HG03175 (cell line): ENCODE data around the gene PLXNA4.

Experiments used
- ATAC-seq: cut with Tn5 transposase; IDR thresholded peaks from one replicate; pipeline ENCODE4 v1.9.1; 2021; ENCODE audit warnings: mild to moderate bottlenecking, moderate library complexity; ENCODE audit not compliant: unreplicated experiment

PLXNA4 gene

DNA sequence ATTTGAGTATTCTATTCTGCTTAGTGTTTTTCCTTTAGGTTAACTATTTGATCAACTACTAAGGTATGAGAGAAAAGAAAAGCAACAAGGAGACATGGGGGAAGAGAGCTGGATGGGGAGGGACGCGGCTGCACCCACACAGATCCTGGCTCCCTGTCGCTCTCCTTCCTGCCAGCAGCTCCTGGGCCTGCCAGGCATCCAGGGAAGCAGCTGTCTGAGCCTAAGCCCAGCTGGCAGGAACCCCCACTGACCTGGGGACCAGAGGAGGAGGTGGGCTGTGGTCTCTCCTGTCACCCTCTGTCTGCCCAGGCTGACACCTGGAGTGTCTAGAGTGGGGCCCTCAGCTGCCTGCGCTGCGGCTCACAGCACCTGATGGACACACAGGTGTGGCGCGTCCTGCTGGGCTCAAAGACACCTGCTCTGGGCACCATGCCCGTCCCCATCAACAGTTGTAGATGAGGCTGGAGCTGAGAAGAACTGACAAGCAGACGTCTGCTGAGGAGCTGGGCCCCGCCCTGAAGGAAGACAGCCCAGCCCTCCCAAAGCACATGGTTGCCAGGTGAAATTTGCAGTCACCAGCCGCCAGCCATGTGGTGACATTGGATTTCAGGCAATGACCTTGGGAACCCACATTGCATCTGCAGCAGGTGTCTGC, 207.9 kb downstream of the PLXNA4 start:
- ATAC-seq: no peak

DNA sequence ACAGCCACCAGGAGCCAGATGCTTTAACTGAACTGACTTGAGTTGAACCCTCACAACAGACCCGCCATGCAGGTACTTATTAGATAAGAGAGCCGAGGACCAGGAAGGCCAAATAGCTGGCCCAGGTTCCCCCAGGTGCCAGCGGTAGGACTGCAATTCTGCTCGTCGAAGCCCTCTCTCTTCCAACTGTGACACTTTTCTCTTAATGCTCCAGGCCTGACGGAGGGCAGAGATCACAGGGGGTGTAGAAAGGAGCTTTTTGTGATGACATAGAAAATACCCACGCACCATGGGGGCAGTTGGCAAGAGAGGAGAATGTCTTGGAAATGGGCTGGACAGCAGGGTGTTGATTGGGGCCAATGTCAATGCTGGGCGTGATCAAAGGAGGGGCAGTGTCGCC, 208.5 kb downstream of the PLXNA4 start:
- ATAC-seq: no peak

DNA sequence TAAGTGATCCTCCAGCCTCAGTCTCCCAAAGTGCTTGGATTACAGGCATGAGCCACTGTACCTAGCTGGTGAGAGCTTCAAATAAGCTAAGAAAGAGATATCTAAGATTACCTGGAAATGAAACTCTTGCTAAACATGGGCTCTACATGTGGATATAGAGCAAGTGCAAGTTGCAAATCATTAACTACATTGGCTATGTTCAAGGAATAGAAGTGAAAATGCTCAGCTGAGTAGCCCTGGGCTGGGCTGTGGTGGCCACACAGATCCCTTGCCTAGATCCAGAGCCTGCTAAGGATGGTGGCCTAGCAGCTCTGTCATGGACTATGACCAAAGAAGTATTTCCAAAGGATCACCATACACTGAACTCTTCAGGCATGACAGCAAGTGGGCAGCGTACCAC, 209.3 kb downstream of the PLXNA4 start:
- ATAC-seq: no peak

DNA sequence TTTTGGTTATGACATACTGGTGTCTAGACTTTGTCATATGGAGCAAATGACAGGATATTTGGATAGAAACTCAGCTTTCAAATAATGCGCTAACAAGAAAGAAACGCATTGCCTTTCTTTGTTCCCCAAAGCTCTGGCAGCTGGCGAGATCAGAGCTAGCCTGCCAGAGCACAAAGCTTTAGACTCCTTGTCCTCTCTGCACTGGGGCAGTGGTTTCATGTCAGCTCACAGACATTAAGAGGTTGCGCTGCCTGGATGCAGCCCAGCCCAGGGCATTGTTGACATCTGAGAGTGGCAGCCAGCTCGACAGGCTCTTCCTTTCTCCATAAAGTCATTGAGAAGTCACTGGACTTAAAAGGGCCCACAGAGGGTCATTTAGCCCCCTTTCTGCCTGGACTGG, 212.0 kb downstream of the PLXNA4 start:
- no peak for ATAC-seq

DNA sequence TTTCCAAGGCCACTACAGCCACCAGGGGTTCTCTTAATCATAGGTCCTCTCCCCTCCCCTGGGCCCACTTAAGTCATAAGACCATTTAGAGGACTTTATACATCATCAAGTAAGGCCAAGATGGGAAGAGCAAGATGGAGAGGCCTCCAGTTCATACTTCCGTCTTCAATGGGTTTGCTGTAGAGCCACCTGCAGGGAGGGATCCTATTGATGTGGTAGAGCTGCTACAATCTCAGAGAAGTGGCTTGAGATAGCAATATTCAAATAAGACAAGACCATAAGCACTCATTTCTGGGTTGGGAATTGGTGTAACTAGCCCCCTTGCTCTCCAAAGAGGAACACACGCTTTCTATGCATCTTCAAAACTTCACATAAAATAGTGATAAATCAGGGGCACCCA, 214.2 kb downstream of the PLXNA4 start:
- no peak for ATAC-seq

DNA sequence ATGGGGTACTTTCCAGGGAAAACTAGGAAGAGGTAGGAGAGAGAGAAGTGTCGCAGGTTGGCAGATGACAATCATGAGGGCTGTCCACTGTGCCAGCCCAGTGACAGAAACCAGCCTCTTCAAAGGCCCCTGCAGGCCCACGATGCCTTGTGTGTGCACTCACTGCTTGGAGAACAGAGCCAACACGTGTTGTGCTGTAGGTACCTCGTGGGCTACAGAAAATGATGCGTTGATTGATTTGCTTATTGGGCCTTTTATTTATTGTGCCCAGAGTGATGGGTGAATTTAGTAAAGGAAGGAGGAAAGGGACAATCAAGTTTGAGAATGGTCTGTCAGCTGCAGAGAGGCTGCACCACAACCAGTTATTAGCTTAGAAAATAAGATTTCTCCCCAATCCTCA, 215.1 kb downstream of the PLXNA4 start:
- ATAC-seq: no peak

DNA sequence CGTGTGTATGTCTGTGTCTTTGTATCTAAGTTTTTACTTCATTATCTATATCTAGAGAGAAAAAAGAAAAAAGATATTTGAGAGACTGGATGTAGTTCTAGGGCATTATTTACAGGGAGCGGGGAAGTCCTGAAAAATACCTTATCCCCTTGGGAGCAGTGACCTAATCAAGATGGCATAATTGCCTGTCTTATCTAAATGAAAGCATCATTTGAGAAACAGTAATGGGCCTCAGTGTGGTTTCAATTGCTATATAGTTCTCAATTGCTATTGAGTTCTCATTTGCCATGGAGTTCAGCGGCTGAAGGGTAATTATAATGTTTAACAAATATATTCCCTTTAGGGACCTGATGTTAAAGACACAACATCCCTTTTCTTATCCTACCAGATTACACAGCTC, 216.5 kb downstream of the PLXNA4 start:
- no peak for ATAC-seq

DNA sequence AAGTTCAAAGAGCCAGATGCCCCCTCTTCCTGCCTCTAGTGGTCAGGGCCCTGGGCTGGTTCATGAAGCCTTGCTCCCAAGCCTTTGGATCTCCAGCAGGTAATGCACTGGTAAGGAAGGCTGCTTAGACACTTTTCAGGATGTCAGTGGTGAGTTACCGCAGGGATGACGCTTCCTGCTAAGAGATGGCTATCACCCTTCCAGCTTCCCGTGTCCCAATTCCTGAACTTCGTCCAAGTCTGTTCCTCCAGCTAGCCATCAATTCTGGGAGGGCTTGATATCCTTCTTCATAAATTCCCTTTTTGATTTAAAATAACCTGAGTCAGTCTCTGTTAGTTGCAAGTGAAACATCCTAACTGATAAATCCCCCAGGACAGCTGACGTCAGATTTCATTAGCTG, 221.2 kb downstream of the PLXNA4 start:
- no peak for ATAC-seq

DNA sequence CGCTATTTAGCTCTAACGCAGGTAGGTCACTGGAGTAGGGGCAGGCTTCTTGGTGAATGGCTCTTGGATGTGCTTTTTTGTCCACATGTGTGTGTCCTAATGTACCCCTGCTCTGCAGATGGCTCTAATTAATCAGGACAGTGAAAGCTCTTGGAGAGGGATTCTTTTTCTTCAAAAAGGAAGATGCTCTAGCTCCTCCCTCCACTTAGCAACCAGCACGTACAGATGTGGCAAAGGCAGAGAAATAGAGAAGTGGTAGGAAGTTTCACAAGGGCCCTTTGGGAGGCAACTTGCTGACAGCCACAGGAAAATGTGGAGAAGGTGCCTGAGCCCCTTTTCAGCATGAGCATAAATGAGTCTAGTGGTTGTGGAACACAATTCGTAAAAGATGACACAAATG, 221.7 kb downstream of the PLXNA4 start:
- no peak for ATAC-seq

DNA sequence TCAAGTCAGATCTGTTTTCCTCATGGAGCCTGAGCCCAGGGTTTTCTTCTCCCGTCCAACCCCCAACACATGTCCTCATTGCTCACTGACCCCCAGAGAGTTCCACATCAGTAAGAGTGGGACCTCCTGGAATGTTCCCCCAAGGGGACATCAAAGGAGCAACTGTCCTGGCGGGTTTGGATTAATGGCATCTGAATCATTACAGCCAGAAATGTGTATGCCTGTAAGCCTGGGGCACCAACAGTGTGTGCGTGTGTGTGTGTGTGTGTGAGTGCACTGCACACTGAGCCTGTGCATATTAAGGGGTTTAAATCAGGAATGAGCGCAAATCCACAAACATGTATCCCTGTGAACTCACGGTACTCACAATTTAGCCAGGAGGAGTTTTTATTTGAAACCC, 222.3 kb downstream of the PLXNA4 start:
- no peak for ATAC-seq

DNA sequence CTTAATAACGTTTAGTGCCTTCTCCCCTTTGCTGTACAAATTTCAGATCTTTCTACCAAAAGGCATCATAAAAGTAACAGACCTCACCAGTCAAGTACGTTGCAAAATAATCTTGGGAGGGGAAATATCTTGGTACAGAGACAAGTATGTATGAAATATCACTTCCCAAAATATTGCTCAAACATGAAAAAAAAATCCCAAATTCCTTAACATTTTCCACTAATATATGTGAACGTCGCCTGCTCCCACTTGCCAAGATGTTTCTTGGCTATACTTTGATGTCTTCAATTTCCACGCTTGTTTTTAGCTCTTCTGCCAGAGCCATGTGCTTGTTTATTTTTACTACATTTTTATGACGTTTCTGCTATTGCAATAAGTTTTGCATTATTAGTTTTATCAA, 223.5 kb downstream of the PLXNA4 start:
- ATAC-seq: no peak

DNA sequence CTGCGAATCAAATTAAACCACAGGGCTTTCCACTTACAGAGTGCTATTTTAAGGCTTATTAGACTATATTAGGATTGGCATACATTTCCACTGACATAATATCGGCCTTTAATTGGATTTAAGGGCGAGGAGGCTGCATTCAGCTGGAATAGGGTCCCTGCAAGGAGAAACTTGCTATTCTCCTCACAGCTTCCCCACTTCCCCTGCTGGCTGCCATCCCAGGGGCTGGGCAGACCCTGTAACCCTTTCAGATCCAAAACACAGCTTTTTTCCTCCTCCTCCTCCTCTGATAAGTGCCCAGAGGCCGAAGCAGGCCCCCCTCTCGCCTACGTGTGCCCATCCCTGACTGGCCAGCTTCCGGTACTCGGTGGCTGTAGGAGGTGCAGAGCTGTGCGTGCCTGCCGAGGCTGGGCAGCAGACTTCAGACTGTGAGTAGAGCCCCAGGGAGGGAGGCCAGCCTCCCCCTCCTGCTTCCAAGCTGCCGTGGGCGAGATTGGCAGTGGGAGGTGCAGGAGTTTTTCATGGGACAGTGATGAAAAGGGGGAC, 224.2 kb downstream of the PLXNA4 start:
- ATAC-seq: no peak

DNA sequence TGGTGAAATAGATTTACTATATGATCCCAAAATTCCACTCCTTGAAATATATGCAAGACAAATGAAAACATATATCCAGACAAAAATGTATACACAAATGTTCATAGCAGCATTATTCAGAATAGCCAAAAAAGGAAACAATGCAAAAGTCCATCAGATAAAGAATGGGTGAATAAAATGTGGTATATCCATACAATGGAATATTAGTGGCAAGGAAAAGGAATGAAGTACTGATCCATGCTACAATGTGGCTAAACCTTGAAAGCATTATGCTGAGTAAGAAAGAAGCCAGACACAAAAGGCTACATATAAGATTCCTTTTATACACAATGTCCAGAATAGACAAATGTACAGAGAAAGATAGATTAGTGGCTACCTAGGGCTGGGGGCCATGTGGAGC, 225.5 kb downstream of the PLXNA4 start:
- no peak for ATAC-seq

DNA sequence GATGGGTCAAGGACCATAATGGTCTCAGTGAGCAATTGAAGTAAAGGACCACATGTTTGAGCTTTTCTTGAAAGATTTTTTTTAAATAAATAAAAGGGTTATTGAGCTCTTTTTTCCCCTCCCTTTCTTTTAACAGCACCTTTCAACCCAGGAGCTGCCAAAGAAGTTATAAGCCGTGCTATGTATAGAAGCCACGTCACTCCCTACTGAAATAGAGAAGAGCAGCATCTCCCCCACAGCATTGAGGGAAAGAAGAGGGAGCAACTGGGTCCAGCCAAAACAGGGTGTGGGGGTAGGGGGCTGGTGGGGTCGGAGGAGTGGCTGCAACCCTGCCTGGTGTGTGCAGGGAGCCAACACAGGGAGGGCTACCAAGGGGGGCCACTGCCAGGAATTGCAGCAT, 227.2 kb downstream of the PLXNA4 start:
- ATAC-seq: no peak

DNA sequence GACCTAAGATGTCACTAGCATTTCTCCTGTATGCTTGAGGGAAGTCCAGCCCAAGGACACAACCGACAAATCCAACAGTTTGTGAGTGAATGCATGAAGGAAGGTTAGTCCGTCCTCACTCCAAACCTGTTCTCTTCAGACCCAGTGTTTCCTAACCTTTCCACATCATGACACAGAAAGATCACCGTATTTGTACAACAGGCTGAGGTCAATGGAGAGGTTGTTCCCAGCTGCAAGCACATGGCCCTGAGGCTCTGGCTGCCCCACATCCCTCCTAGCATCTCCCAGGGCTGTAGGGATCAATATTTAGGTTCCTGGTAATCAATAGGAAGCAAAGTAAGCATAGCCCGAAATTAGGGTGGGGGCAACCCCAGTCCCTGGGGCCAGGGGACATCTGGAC, 227.9 kb downstream of the PLXNA4 start:
- no peak for ATAC-seq

DNA sequence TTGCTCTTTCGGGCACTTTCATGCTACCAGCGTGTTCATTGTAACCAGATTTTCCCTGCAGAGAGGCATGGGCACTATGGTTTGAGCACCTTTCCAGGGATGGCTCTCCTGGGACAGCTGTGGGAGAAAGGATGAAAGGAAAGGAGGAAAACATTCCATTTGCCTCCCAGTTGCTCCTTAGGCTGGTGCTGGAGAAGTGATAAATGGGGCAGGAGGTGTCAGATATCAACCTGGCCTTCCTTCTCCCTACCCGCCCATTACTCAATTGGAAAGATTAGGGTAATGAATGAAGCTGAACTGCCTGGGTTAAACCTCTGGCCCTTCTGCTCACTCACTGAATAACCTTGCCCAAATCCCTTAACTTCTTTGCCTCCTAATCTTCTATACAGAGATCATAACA, 228.4 kb downstream of the PLXNA4 start:
- ATAC-seq: no peak

DNA sequence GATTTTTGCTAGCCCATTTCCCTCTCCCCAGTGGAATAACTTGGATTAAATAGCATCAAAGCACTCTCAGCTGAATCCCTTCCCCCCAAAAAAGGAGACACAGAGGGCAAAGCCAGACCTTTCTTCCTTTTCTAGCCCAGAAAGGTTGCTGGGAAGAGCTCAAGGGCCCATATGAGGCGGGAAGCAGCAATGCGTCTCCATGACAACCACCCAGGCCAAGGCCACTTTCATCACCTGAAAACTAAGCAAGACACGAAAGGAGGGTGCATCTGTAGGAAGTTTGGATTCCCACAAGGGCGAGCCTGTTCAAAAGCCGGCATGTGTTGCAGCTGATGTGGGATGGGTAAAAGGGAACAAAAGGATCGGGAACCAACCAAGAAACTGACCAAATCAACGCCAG, 229.1 kb downstream of the PLXNA4 start:
- no peak for ATAC-seq

DNA sequence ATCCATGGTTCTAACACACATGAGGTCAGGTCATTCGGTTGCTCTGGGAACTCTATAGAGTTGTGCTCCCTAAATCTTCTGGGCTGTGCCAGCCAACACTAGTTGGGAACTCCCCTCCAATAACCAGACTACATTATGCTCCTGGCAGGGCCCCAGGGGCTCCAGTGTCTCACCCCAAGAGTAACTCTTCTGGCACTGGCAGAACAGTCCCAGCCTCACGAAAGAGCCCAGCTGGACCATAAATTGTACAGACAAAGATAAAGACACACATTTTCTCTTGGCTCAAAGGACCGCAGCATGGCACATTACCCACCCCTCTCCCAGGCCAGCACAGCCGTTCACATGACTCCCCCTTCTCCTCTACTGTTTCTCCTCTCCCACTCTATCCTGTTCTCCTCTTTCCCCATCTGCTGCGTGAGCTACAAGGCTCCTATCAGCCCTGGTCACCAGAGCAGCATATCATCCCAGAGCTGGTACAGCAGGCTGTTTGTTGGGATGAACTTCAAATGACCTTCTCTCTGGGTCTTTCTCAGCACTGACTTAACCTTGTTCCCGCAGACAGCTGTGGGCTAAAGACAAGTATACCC, 230.6 kb downstream of the PLXNA4 start:
- no peak for ATAC-seq

DNA sequence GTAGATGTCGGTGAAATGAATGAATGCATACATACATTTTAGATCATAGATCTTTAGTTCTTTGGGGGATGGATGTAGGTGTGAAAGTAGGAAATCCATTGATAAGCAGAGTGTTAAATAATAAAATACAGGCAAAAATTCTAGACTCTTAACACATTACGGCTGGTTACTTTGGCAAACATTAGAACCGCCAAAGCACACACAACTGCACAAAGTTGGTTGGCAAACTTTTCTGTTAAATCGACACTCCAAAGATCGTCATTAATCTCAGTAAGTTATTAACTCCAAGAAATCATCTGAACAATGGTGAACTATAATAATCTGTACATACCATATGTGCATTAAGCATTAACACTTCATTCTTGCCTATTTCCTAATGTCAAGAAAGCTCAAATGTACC, 231.2 kb downstream of the PLXNA4 start:
- ATAC-seq: no peak

DNA sequence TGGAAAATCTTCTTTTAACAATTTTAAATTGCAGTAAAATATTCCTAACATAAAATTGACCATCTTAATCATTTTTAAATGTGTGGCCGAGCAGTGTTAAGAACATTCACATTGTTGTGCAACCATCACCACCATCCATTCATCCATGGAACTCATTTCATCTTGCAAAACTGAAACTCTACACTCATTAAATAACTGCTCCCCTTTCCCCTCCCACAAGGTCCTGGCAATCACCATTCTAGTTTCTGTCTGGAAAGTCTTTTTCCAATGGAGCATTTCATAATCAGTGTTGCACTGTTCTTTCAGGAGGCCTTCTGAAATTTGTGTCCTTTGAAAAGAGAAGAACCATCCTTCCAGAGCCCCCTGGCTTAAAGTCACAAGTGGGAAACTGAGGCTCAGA, 233.1 kb downstream of the PLXNA4 start:
- no peak for ATAC-seq

DNA sequence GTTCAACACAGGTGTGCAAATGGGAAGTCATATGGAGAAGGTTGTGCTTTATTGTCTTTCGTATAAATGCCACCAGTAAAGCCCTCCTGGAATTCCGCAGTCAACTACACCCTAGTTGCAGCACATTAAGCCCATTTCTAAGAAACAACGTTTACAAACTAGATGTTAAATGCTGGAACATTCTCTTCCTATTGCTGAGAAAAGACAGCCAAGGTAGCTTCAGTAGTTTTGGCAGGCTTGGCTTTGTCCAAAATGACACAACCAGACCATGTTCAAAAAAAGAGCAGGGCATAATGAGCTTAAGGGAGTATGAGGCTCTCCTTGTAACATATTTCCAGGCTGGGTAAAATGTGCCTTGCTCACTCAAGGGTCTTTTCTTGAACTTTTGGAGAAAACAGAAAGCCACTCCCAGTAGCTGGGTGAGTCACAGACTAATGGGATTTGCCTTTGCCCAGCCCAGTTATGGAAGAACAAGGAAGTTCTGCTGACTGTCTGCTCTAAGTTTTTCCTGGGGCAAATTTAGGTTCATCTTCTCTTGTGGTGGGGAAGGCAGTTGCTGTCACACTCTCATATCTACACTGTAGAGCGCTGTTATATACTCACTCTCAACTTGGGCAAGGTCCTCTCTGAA, 238.7 kb downstream of the PLXNA4 start:
- ATAC-seq: no peak

DNA sequence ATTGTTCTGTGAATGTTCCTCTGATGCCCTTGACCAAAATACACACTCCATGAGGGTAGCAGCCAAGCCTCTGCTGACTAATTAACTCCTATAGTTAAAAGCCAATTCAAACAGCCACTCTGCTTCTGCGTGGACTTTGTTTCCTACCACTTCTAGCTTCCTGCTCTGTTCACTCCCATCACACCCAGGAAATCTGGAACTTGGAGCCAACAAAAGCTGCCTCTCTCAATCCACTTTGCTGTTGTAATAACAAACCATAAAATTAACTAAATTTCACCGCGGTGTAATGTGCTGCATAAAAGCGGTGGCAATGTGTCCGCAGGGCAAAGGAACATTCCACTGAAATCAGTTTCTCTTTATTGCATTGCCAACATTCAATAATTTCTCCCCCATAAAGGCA, 239.5 kb downstream of the PLXNA4 start:
- no peak for ATAC-seq
